HL-60/S4 (cell line): ENCODE results near the gene CD59.

Experiments
- in situ Hi-C: fragments of 300-500 bp; cut with MboI; formaldehyde crosslinking; loops from 2 replicates; pipeline ENCODE4 v1.14.3; 2022; ENCODE audit warnings: low sequenced_read_pairs

Gene CD59

GRCh38 chr11:33695051-33695566 is 41.1 kb downstream of the CD59 start:
- in situ Hi-C loops: loop anchor here (25.0 kb wide), 1 partner anchor 333 kb away; no protein-coding TSS in a partner anchor

GRCh38 chr11:33694346-33695050 is 41.7 kb downstream of the CD59 start:
- in situ Hi-C loops: loop anchor here (25.0 kb wide), 1 partner anchor 332 kb away; no protein-coding TSS in a partner anchor

- in situ Hi-C loops: loop anchor here (25.0 kb wide), 1 partner anchor 330 kb away; no protein-coding TSS in a partner anchor
Observed at GRCh38 chr11:33692541-33692940, 43.7 kb downstream of the CD59 start.

- in situ Hi-C loops: loop anchor here (25.0 kb wide), 1 partner anchor 330 kb away; no protein-coding TSS in a partner anchor
Observed at GRCh38 chr11:33692013-33692504, 44.2 kb downstream of the CD59 start.

- in situ Hi-C loops: loop anchor here (25.0 kb wide), 1 partner anchor 329 kb away; no protein-coding TSS in a partner anchor
Observed at GRCh38 chr11:33691066-33691864, 45.0 kb downstream of the CD59 start.

GRCh38 chr11:33690290-33691065 is 45.7 kb downstream of the CD59 start:
- in situ Hi-C loops: loop anchor here (25.0 kb wide), 1 partner anchor 328 kb away; no protein-coding TSS in a partner anchor

GRCh38 chr11:33689501-33689900 is 46.7 kb downstream of the CD59 start:
- in situ Hi-C loops: loop anchor here (25.0 kb wide), 1 partner anchor 327 kb away; no protein-coding TSS in a partner anchor

- in situ Hi-C loops: loop anchor here (25.0 kb wide), 1 partner anchor 327 kb away; no protein-coding TSS in a partner anchor
Observed at GRCh38 chr11:33689085-33689484, 47.1 kb downstream of the CD59 start.

- in situ Hi-C loops: loop anchor here (25.0 kb wide), 1 partner anchor 326 kb away; no protein-coding TSS in a partner anchor
Observed at GRCh38 chr11:33687733-33688479, 48.3 kb downstream of the CD59 start.

- in situ Hi-C loops: loop anchor here (25.0 kb wide), 1 partner anchor 323 kb away; no protein-coding TSS in a partner anchor
Observed at GRCh38 chr11:33685082-33685481, 51.1 kb downstream of the CD59 start.

- in situ Hi-C loops: loop anchor here (25.0 kb wide), 1 partner anchor 322 kb away; no protein-coding TSS in a partner anchor
Observed at GRCh38 chr11:33684003-33684706, 52.1 kb downstream of the CD59 start.

GRCh38 chr11:33682446-33682845 is 53.8 kb downstream of the CD59 start:
- in situ Hi-C loops: loop anchor here (25.0 kb wide), 1 partner anchor 320 kb away; no protein-coding TSS in a partner anchor

GRCh38 chr11:33682019-33682418 is 54.2 kb downstream of the CD59 start:
- in situ Hi-C loops: loop anchor here (25.0 kb wide), 1 partner anchor 320 kb away; no protein-coding TSS in a partner anchor

GRCh38 chr11:33678616-33679015 is 57.6 kb downstream of the CD59 start:
- in situ Hi-C loops: loop anchor here (25.0 kb wide), 1 partner anchor 316 kb away; no protein-coding TSS in a partner anchor

GRCh38 chr11:33674035-33674814 is 62.0 kb downstream of the CD59 start:
- in situ Hi-C loops: no loop called here

- in situ Hi-C loops: no loop called here
Observed at GRCh38 chr11:33672273-33672672, 64.0 kb downstream of the CD59 start.

GRCh38 chr11:33670250-33671011 is 65.8 kb downstream of the CD59 start:
- in situ Hi-C loops: no loop called here
